Psoas muscle (tissue), 8 donors: ENCODE measurements around the gene TRIM38. TPM values are rescaled to one million over a fixed set of nuclear protein-coding genes. Genes with fewer than 3 reads are reported as not detected.
"Not testable (repeated sequence)": the region's sequence is repeated elsewhere in the genome, so short reads cannot be mapped to it uniquely, and the experiment has no call there.

Experiments
- ATAC-seq, 4 donors: fragments of 200-7000 bp; cut with Tn5 transposase; one replicate each; pipeline ENCODE4 v1.9.1; 2020; ENCODE audit warnings: moderate library complexity in 3 of 4, mild to moderate bottlenecking in 2 of 4
- DNase-seq, 2 donors: peaks; one replicate each; pipeline ENCODE4 v3.0.0-alpha.2; 2020
- H3K27ac ChIP-seq: fragments of 200-600 bp; one replicate; pipeline ENCODE4 v1.8.0; 2022
- H3K27me3 ChIP-seq, 3 donors: fragments of 200-600 bp in 1 of 3; one replicate each; pipeline versions ENCODE4 v1.6.1 to v1.8.0; 2013 to 2022; ENCODE audit warnings: low read length in 2 of 3, mild to moderate bottlenecking in 2 of 3, moderate library complexity in 1 of 3; ENCODE audit not compliant: insufficient read depth in 3 of 3
- H3K36me3 ChIP-seq, 2 donors: fragments of 200-600 bp in 1 of 2; one replicate each; pipeline versions ENCODE4 v1.6.1 to v1.8.0; 2013 to 2022; ENCODE audit warnings: low read depth in 1 of 2, mild to moderate bottlenecking in 1 of 2, moderate library complexity in 1 of 2; ENCODE audit not compliant: insufficient read depth in 1 of 2
- H3K4me1 ChIP-seq: fragments of 200-600 bp; one replicate; pipeline ENCODE4 v1.8.0; 2022
- H3K4me3 ChIP-seq: fragments of 200-600 bp; one replicate; pipeline ENCODE4 v1.8.0; 2022; ENCODE audit warnings: mild to moderate bottlenecking
- H3K9me3 ChIP-seq: fragments of 200-600 bp; one replicate; pipeline ENCODE4 v1.8.0; 2022
- CTCF ChIP-seq: fragments of 200-600 bp; IDR thresholded peaks from one replicate; pipeline ENCODE4 v1.8.0; 2022; ENCODE audit warnings: antibody characterized with exemption
- WGBS, 3 donors: extraction: QIAGEN DNeasy Blood & Tissue Kit; methylation state at CpG; one replicate each; pipeline versions ENCODE4 v1.1.6 to v1.1.7; 2013; 5-methylcytosine and 5-hydroxymethylcytosine counted together
- intact Hi-C, 2 donors: fragments of 100-400 bp; cut with DNase I; formaldehyde crosslinking; loops; one replicate each; pipeline versions ENCODE4 v1.11.0 to v1.14.2; 2022
- polyA plus RNA-seq, 3 donors: library from polyadenylated mRNA; stranded (reverse); fragments of 200-250 nt; gene quantifications; one replicate each; pipeline ENCODE4 v1.2.3, GENCODE V29; 2013
- total RNA-seq, 4 donors: library from RNA; stranded (reverse); fragmentation: NEBNext Ultra II Directional in 2 of 4; extraction: Animal tissue kit (Norgen Biotek cat#: 25700) in 2 of 4; gene quantifications; one replicate each; pipeline versions ENCODE4 v1.2.1 to v1.2.4, GENCODE V29; 2021 to 2023
- donor health status: healthy with polysubstance abuse.
- donor health status: DM: no; HTN: no; CAD: no; lungs with moderate emphysema.
- donor health status: Bipolar disorder and iron deficiency.
- donor health status: healthy.
- donor health status: DM: yes; HTN: yes; CAD: no.
- donor health status: DM: no; HTN: no; CAD: no.
- donor health status: DM: no; HTN: no; CAD: no.
- donor health status: DM: yes; HTN: yes; CAD: no.

Gene TRIM38
- total and polyA plus RNA-seq, 7 donors, result 1.4 to 7.3 (median 4.7) TPM

- intact Hi-C loops, result loop anchor here in 1 of 2 donors (10.0 kb wide), 1 partner anchor 224 kb away; no protein-coding TSS in a partner anchor
- no peak for ATAC-seq
- no peak for TF ChIP-seq CTCF
Measured at GRCh38 chr6:26008470-26008869, 45.9 kb downstream of the TRIM38 start.

GRCh38 chr6:26009817-26010216, 47.2 kb downstream of the TRIM38 start:
- no peak for TF ChIP-seq CTCF
- no peaks in the 10 kb centered on the region for H3K4me1 ChIP-seq
- intact Hi-C loops, result loop anchor here in 1 of 2 donors (10.0 kb wide), 1 partner anchor 225 kb away; no protein-coding TSS in a partner anchor
- H3K27ac ChIP-seq, result no peak overlapping the region
- no peak overlapping the region for H3K4me3 ChIP-seq
- no peaks in the 10 kb centered on the region for H3K36me3 ChIP-seq
- H3K9me3 ChIP-seq, result no peaks in the 10 kb centered on the region
- DNase-seq (no peak), ATAC-seq (no peak)
- no peaks in the 10 kb centered on the region for H3K27me3 ChIP-seq
- WGBS, 3 donors, result 86 to 90% (median 86%) methylated on average over 4 of the region's 4 CpGs

More at GRCh38 chr6:26008470-26008869, 45.9 kb downstream of the TRIM38 start:
- peaks cover 0 to 4% of the 10 kb centered on the region in 2 donors for H3K36me3 ChIP-seq
- H3K9me3 ChIP-seq, result no peaks in the 10 kb centered on the region
- no peak for DNase-seq
- H3K4me3 ChIP-seq, result no peak overlapping the region
- H3K27me3 ChIP-seq, result no peaks in the 10 kb centered on the region
- WGBS, 3 donors, result 43 to 70% (median 66%) methylated on average over 3 of the region's 3 CpGs
- no peaks in the 10 kb centered on the region for H3K4me1 ChIP-seq
- H3K27ac ChIP-seq, result no peak overlapping the region

GRCh38 chr6:26012061-26012460, 49.5 kb downstream of the TRIM38 start:
- 86 to 91% (median 88%) methylated on average over 2 of the region's 2 CpGs for WGBS, 3 donors
- Histone ChIP-seq H3K36me3 (no peaks in the 10 kb centered on the region), H3K9me3 (no peaks in the 10 kb centered on the region), H3K4me1 (no peaks in the 10 kb centered on the region), H3K4me3 (no peak overlapping the region), H3K27me3 (peaks cover 0 to 10% (median 0%) of the 10 kb centered on the region in 3 donors), H3K27ac (no peak overlapping the region)
- TF ChIP-seq CTCF, result no peak
- no peak for ATAC-seq
- no peak for DNase-seq
- intact Hi-C loops, result no loop called here

GRCh38 chr6:26014386-26014785, 51.8 kb downstream of the TRIM38 start:
- 81 to 94% (median 87%) methylated on average over 5 of the region's 5 CpGs for WGBS, 3 donors
- intact Hi-C loops, H3K4me1 ChIP-seq, ATAC-seq, DNase-seq, H3K4me3 ChIP-seq, H3K9me3 ChIP-seq, H3K27ac ChIP-seq, H3K36me3 ChIP-seq: not testable (repeated sequence)
- peaks cover 0 to 24% (median 2%) of the 10 kb centered on the region in 3 donors for H3K27me3 ChIP-seq

- intact Hi-C loops, result no loop called here
- Histone ChIP-seq H3K4me1 (peaks cover 5% of the 10 kb centered on the region), H3K9me3 (no peaks in the 10 kb centered on the region), H3K27me3 (peaks cover 0 to 24% (median 2%) of the 10 kb centered on the region in 3 donors), H3K27ac (peak overlapping the region; percentile 50), H3K36me3 (no peaks in the 10 kb centered on the region), H3K4me3 (peak overlapping the region; percentile 49)
- TF ChIP-seq CTCF, result no peak
- DNase-seq (peak in 1 of 2 donors; percentile 60), ATAC-seq (peak in 1 of 4 donors; percentile 40)
- 42 to 46% (median 46%) methylated on average over 29 of the region's 29 CpGs for WGBS, 3 donors
Measured at GRCh38 chr6:26016245-26016962, 53.8 kb downstream of the TRIM38 start.
